GM11168 (cell line): Measurements from ENCODE around the gene PRKN.

Source experiments
- in situ Hi-C: fragments of 300-500 bp; cut with MboI; formaldehyde crosslinking; loops from one replicate; pipeline ENCODE4 v1.12.0; 2022; ENCODE audit warnings: low sequenced_read_pairs; ENCODE audit not compliant: unreplicated experiment

The PRKN gene

DNA sequence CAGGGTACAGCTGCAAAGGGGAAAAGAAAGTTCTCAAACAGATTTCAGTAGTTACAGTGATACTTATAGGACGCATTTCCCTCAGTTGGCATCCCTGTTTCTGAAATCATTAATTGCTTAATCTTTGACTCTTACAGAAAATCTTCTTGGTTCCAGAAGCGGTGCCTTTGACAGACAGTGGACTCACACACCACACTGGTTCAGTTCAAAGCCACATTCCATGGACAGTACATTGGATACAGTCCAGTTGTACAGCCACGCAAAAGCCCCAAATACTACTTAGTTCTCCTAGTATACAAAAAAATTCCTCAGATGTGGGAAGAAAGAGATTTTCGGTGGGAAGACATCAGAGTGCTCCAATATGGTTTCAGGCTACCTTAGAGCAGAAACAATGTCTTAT, 460.4 kb downstream of the PRKN start:
- in situ Hi-C loops = no loop called here

DNA sequence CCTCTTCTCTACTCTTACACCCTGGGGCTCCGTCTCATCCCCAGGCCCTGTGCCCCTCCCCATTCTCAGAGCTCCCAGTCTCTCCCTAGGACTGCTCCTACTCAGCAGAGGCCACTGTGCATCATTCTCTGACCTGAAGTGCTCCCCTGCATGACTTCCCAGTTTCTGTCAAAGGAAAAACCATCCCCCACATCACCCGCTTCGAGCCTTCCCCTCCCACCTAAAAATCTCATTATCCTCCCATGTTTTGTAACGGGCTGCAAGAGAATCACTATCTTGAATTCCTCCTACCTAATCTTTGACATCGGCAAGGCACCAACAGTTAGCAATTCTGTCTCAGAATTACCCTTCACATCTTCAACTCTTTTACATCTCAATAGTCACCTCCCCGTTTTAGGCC, 463.0 kb downstream of the PRKN start:
- in situ Hi-C loops = no loop called here

DNA sequence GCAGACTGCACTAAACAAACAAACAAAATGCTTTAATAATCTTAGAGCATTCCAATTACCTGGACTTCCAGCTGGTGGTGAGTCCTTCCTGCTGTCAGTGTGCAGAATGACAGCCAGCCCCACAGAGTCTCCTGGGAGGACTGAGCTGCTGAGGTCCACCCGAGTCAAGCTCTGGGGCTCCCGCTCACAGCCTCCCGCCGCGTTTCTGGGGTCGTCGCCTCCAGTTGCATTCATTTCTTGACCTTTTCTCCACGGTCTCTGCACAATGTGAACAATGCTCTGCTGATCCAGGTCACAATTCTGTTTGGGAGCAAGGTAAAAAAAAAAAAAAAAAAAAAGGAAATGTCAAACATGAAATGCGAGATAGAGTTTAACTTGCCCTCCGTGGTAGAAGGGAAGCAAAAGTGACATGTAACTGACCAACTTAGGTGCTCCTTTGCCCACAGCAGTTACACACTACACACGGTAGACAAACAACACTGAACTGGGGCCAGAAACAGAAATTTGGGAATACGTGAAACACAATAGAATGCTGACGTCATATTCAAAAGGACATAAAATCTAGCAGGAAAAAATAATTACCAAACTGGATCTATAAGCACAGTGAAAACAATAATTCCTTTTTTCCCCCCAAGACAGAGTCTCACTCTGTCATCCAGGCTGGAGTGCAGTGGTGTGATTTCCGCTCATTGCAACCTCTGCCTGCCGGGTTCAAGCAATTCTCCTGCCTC, 464.9 kb downstream of the PRKN start:
- in situ Hi-C loops = no loop called here

DNA sequence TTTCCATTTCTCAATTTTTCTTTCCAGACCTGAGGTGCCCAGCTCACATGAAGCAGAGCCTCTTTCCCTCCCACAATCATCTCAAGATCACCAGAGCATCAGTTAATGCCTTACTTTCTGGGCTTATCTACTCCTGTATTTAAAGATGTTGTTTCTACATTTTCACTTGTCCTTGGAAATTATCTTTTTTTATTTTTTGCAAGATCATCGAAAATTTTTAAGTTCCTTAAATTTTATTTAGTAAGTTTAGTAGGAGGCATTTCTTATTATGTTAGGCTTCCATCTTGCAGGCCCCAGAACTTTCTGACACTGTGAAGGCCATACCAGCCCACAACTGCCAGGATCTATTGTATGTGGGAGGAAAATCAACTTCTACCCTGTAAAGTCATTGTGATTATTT, 466.0 kb downstream of the PRKN start:
- in situ Hi-C loops = no loop called here

DNA sequence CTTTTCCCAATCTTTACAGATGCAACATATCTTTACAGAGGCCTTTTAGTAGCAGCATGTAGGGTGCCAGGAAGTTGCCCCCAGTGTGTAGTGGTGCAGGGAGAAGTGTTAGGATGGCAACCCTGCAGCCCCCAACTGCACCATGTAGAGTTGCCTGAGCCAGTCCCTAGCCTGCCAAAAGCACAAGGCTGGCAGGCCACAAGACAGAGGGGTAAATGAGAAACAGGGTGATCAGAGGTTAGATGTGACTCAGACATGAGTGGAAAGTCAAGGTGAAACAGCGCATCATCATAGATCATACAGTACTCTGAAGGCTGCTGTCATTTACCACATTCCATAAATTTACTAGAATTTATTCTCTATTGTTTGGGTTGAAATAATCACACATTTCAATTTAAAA, 467.5 kb downstream of the PRKN start:
- in situ Hi-C loops = no loop called here

DNA sequence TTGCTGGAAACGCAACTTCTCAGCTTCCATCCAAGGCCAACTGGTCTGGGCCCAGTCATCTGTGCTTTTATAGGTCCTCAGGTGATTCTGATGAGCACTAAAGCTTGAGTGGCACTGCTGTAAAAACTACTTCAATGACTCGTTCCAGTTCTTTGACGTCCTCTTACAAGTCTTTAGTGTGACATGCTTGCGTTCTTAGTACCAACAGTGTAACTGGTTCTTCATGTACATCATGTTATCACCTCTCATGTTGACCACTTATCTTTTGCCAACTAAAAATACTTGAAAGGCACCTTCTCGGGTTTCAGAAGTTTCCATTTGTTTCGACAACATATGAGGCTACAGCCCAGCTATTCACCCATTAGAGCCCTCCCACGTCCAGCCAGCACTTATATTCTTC, 468.9 kb downstream of the PRKN start:
- in situ Hi-C loops = no loop called here

DNA sequence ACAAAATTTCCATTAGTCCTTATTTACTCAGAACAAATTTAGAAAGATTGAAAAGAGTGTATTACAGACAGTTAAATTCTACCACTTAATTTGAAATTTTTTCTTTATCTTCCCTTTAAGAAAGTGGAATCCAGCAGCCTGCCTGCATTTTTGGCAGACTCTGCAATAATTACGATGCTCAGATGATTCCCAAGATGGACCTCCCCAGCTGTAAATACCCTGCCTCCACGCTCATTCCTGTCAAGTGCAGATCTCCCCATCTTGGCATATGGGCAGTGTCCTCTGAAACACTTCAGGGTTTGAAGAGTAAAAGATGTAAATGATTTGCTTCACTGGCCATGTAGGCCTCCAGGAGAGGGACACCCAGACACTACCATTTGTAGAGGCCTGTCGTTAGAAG, 471.2 kb downstream of the PRKN start:
- in situ Hi-C loops = no loop called here

DNA sequence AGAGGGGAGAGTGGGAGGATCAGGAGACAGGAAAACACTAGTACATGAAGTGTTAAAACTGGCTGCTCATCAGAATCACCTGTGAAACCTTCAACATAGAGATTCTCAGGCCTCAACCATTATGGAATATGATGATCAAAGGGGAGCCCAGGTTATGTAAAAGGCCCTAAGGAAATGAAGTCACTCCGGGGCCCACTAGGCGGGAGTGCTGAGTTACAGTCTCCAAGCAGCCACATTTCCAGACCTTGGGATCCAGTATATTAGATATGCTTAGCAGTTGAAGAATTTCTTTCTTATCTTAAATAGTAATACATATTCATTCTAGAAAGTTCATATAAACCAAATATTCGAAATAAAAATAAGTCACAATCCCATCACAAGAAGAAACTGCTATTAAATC, 476.3 kb downstream of the PRKN start:
- in situ Hi-C loops = no loop called here

DNA sequence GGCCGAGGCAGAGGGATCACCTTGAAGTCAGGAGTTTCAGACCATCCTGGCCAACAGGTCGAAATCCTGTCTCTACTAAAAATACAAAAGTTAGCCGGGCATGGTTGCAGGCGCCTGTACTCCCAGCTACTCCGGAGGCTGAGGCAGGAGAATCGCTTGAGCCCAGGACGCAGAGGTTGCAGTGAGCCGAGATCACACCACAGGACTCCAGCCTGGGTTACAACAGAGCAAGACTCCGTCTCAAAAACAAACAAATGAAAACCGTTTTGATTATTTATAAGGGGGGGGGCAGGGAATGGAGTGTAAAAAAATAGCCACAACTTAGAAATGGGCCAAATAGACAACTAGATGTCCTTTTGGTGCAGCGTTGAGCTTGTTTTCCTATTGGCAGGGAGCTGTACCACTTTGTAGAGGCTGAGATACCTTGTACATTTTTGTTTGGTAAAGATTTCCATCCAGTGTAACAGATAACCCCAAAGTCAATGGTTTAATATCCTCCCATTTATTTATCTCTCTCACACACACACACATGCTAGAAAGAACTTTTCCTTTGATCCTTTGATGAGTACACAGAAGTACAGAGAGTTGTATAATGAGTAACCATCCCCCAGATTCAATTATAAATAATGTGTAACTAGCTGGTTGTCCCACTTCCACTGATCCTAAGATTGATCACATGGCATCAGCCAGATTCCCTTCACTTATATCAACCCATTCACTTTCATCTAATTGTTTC, 477.5 kb downstream of the PRKN start:
- in situ Hi-C loops = no loop called here

DNA sequence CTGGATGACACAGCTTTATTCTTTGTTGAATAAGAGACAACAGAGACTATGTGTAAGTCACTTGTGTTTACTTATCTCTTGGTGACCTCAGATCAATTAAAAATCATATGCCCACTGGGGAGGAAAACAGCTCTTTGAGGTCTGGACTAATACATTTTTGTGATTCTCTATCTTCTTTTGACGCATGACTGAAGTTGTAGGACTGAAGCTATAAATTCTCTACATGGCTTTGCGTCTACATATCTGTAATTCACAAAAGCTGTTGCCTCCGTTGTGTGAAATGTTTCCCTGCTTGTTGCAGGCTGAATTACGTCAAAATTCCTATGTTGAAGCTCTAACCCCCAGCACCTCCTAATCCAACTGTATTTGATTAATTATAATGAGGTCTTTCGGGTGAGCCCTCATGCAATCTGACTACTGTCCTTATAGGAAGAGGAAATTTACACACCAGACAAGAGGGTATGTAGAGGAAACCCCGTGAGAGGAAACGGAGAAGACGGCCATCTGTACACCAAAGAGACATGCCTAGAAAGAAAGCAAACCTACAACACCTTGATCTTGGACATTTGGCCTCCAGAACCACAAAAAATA, 481.6 kb downstream of the PRKN start:
- in situ Hi-C loops = no loop called here

DNA sequence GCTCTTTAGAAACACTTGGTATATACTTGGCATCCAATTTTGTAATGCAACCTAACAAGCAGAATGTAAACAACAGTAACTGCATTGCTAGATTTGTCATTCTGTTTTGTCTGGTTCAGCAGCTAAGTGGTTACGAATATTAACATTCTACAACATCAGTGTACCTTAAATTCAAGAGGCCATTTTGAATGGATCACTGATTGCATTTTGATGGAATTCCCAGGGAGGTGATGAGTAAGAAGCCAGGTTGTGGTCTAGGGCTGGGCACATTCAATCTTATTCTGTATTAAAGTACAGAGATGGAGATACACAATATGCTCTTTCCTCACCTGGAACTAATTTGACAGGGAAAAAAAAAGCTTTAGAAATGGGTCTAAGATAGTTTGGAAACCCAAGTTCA, 483.5 kb downstream of the PRKN start:
- in situ Hi-C loops = no loop called here

DNA sequence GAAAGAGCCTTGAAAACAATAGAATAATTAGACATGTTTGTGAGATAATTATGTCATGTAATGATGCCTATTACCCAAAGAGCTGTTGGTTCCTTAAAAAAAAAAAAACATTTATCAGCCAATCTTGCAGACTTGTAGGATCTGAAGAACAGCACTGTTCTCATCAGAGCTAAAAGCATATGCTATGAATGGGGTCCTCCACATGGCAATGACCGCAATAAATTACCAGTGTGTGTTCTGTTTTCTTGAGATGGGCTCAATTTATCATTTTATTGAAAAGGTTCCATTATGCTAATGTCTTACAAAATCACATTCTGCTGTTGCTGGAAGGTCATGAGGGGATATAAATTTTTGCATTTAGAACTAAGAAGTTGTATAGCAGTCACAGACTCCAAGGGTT, 484.7 kb downstream of the PRKN start:
- in situ Hi-C loops = no loop called here

DNA sequence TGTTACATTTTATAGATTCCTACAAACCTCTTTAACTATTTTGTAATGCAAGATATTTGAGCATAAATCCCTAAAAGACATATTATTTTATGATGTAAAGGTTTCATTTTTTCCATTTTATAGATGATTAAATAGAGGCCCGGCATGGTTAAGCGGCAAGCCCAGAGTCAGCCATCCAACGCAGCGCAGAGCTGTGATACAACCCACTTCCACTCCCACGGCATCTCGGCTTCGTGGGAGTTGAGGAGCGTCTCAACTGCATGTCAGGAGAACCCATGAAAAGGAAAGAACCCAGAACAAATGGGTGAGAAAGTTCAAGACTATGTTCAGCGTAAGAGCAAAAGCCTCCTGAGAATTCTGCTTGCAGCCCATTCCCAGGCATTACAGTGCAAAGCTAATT, 488.2 kb downstream of the PRKN start:
- in situ Hi-C loops = no loop called here

DNA sequence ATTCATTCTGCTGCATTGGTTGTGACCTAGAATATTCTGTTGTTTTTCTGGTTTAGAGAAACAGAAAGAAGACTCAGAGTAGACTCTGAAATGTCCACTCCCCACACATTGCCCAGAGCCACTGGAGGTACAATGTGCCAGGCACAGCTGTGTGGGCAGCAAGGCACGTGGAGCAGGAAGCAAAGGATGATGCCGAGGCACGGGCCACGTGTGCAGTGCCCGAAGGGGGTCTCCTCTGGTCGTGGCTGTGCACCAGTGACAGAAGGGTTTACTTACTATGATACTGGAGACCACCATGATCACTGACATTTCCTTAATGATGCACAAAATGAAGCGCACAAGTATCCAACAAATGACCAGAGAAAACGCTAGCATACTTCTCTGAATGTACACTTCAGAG, 488.9 kb downstream of the PRKN start:
- in situ Hi-C loops = no loop called here

DNA sequence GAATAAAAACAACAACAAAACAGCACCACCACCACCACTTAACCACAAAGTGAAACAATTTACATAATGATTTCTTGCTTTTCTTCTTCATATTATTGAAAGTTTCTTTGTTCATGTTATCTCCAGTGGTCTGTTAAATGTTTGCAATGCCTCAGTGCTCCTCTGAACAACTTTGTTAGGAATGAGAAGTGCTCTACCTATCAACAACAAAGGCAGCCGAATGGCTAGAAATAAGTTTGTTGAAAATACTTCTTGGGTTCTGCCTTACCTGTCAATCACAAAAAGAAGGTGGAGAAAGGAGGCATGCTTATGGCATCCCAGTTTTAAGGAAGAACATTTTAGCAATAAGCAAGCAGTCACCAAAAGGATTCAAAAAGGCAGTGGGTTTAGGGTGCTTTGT, 490.2 kb downstream of the PRKN start:
- in situ Hi-C loops = no loop called here

DNA sequence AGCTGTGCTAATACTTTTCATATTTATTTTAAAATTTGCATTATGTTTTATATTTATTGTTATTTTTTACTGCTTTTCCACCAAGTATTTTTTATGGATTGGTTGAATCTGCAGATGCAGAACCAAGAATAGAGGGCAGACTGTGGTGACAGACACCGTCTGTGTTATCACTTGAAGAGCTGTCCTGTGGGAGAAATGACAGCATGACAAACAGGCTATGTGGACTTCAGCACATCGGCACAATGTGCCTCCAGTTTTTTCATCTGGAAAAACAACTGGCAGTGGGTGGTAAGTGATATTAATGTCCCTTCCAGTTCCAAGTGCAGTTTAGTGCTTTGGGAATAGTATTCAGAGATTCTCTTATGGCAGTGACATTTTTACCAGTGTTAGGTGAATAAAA, 492.9 kb downstream of the PRKN start:
- in situ Hi-C loops = no loop called here

DNA sequence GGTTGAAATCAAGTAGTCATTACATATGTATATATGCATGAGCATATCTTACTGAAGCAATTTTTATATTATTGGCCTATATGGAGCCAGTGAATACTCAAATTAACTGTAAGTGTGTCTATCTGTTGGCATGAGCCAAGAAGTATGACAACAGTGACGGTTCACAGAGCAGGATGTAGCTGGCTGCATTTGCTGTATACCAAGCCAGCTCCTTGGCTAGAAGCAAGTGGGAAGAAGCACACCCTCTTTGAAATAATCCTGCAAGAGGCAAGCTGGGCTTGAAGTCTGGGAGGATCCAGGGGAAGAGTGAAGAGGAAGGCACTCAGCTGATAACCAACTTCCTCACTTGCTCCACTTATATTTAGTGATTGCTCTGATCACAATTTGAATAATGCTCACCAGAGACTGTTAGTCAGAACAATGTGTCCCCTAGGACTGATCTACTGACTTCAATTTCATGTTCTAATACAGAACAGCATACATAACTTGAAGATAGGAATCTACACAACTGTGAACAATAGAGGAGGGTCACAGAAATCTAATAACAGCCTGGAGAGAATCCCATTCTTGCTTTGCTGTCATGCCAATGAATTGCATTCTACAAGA, 497.3 kb downstream of the PRKN start:
- in situ Hi-C loops = no loop called here

DNA sequence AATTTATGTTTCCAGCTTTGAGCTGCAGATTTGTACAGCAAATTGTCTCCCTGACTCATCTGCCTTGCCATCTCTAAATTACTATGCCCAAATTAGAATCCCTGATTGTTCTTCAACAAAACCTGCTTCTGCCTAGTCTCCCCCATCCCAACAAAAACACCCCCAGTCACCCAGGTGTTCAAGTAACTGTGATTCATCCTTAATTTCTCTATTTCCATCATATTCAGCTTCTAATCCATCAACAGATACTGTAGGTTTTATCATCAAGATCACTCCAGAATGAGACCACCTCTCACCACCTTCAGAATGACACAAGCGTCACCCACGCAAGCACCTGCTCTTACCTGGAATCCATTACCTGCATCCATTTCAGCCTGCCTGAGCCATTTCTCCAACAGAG, 498.5 kb downstream of the PRKN start:
- in situ Hi-C loops = no loop called here

DNA sequence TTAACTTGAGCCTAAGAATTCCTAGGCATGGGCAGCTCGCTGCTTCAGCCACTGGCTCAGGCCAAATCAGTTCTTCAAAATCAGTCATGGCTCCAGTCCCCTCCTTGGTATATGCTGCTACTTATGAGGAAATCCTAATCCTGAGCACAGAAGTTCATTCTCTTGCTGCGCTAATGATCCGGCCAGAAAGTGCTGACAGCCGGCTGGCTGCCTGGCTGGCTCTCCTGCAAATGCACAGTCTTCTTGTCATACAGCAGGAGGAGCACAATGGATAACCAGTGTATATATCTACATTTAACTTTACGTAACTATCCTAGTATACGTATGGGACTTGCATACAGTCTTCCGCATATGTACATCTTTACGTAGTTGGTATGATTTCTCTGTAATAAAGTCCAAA, 500.8 kb downstream of the PRKN start:
- in situ Hi-C loops = no loop called here

DNA sequence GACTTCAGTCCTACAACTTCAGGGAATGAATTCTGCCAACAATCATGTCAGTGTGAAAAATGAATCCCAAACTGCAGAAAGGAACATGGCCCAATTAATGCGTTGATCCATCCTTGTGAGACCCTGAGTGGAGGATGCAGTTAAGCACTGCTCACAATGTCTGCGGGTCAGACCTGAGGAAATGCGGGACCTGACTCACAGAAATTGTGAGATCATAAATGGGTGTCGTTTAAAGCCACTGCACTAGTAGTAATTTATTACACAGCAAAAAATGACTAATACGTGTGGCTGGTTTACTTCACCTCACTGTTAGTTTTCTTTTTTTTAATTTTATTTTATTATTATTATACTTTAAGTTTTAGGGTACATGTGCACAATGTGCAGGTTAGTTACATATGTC, 505.0 kb downstream of the PRKN start:
- in situ Hi-C loops = no loop called here

DNA sequence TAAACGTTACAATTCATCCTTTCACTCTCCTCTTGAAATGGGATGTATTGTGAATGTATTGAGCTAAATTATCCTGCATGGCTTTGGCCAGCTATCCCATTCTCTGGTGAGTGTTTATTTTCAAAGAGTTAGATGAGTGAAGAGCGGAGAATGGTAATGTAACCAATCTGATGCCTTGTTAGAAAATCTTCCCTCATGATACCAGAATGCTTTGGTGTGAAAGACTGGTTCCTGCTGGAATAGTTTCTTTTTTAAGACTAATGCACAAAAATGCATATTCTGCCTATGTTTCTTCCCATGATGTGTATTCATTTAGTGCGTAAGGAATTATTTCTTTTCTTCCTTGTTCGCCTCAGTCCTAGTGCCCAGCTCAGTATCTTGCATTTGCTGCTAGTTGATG, 506.7 kb downstream of the PRKN start:
- in situ Hi-C loops = no loop called here
